WERI-Rb-1 (cell line): ENCODE data around the gene STARD3.

ENCODE experiments used
- DNase-seq: peaks from one replicate; pipeline ENCODE4 v3.0.0-alpha.2; 2020
- H3K27ac ChIP-seq: fragments of 250-450 bp; sonication (Bioruptor Pico); 2 replicates; pipeline ENCODE4 v1.5.1; 2020; ENCODE audit warnings: mild to moderate bottlenecking, moderate library complexity
- H3K27me3 ChIP-seq: fragments of 250-450 bp; sonication (Bioruptor Pico); 2 replicates; pipeline ENCODE4 v1.5.1; 2021; ENCODE audit warnings: mild to moderate bottlenecking, low read depth, moderate library complexity; ENCODE audit not compliant: insufficient read depth, severe bottlenecking
- H3K36me3 ChIP-seq: fragments of 250-450 bp; sonication (Bioruptor Pico); 2 replicates; pipeline ENCODE4 v1.5.1; 2020; ENCODE audit warnings: mild to moderate bottlenecking, moderate library complexity
- H3K4me3 ChIP-seq: 2 replicates; pipeline ENCODE4 v1.5.1; 2011; ENCODE audit warnings: low read depth, mild to moderate bottlenecking, control low read depth, low read length
- H3K9me3 ChIP-seq: fragments of 250-450 bp; sonication (Bioruptor Pico); 2 replicates; pipeline ENCODE4 v1.5.1; 2021; ENCODE audit warnings: mild to moderate bottlenecking, moderate library complexity; ENCODE audit not compliant: severe bottlenecking
- TF ChIP-seq, protein P1 (sequence below): IDR thresholded peaks from 2 replicates; pipeline ENCODE4 v1.5.1; 2011; ENCODE audit warnings: low read depth, mild to moderate bottlenecking, control low read depth, inconsistent platforms, low read length

Gene STARD3

GRCh38 chr17:39672522-39673334 is 35.8 kb downstream of the STARD3 start:
- Histone ChIP-seq H3K4me3 (no peak overlapping the region), H3K9me3 (no peaks in the 10 kb centered on the region), H3K36me3 (peaks cover 4% of the 10 kb centered on the region; the same call in 1 of the 2 replicates), H3K27me3 (no peaks in the 10 kb centered on the region), H3K27ac (peak overlapping the region; percentile 41)
- TF ChIP-seq, protein P1, sequence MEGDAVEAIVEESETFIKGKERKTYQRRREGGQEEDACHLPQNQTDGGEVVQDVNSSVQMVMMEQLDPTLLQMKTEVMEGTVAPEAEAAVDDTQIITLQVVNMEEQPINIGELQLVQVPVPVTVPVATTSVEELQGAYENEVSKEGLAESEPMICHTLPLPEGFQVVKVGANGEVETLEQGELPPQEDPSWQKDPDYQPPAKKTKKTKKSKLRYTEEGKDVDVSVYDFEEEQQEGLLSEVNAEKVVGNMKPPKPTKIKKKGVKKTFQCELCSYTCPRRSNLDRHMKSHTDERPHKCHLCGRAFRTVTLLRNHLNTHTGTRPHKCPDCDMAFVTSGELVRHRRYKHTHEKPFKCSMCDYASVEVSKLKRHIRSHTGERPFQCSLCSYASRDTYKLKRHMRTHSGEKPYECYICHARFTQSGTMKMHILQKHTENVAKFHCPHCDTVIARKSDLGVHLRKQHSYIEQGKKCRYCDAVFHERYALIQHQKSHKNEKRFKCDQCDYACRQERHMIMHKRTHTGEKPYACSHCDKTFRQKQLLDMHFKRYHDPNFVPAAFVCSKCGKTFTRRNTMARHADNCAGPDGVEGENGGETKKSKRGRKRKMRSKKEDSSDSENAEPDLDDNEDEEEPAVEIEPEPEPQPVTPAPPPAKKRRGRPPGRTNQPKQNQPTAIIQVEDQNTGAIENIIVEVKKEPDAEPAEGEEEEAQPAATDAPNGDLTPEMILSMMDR = 0 out of 2 replicates have a peak, but pooled peaks have one; percentile 15
- DNase-seq = no peak

DNA sequence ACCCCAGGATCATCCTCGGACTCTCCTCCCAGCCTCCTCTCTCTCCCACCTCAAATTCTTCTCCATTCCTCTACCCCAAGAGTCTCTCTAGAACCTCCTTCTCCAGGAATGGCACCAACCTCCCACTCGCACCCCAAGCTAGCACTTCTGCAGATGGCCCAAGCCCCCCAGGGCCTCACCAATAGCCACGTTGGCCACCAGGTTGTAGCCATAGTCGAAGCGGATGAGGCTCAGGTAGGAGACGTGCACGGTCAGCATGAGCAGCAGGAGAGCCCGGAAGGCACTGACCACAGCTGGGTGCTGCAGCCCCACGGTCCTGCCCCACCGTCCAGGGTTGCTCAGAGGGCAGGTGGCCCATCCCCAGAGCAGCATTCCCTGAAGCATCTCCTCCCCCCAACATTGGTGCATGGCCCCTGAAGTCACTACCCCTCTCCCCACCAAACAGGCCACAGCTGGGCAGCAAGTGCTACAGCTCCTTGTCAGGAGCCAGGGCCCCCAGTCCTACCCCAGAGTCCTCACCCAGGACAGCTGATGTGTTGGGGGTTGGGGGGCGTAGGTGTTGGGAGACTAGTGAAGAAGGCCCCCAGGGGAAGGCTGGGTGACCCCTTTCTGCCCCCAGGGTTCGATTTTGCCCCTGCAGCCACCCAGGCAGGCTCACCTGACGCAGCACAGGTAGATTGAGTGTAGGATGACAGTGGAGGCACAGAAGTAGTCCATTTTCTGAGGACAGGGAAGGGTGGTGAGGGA is 36.6 kb downstream of the STARD3 start:
- TF ChIP-seq, protein P1 = no peak
- no peak overlapping the region for H3K27ac ChIP-seq
- DNase-seq = no peak

DNA sequence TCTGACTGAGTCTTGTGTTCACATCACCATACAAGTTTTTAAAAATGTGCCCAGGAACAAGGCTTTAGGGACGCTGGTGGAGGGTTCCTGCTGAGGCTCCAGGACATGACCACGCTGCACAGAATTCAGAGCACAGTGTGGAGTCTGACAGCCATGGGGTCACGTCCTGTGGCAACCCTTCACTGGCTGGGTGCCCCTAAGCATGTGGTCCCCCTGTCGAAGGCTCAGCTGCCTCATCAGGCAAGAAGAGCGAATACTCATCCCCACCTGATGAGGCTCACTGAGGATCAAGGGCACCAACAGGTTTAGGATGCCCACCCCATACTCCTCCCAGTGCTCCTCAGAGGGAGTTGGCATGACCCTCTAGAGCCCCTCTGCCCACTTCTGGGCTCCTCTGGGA is 37.2 kb downstream of the STARD3 start:
- Histone ChIP-seq H3K27ac (peak overlapping the region; percentile 44), H3K36me3 (peaks cover 7% of the 10 kb centered on the region; the same call in 1 of the 2 replicates), H3K4me3 (no peak overlapping the region), H3K9me3 (no peaks in the 10 kb centered on the region), H3K27me3 (no peaks in the 10 kb centered on the region)
- no peak for DNase-seq
- TF ChIP-seq, protein P1 = no peak

More for the DNA sequence above, 36.6 kb downstream of the STARD3 start:
- no peaks in the 10 kb centered on the region for H3K27me3 ChIP-seq
- H3K4me3 ChIP-seq = no peak overlapping the region
- peaks cover 7% of the 10 kb centered on the region; the same call in 1 of the 2 replicates for H3K36me3 ChIP-seq
- H3K9me3 ChIP-seq = no peaks in the 10 kb centered on the region

- peaks cover 7% of the 10 kb centered on the region; the same call in 1 of the 2 replicates for H3K36me3 ChIP-seq
- peak; percentile 85 for DNase-seq
- H3K4me3 ChIP-seq = no peak overlapping the region
- H3K27ac ChIP-seq = peak overlapping the region; percentile 44
- TF ChIP-seq, protein P1 = no peak
- H3K9me3 ChIP-seq = no peaks in the 10 kb centered on the region
- H3K27me3 ChIP-seq = no peaks in the 10 kb centered on the region
These were observed 37.9 kb downstream of the STARD3 start for GRCh38 chr17:39674702-39675389.

DNA sequence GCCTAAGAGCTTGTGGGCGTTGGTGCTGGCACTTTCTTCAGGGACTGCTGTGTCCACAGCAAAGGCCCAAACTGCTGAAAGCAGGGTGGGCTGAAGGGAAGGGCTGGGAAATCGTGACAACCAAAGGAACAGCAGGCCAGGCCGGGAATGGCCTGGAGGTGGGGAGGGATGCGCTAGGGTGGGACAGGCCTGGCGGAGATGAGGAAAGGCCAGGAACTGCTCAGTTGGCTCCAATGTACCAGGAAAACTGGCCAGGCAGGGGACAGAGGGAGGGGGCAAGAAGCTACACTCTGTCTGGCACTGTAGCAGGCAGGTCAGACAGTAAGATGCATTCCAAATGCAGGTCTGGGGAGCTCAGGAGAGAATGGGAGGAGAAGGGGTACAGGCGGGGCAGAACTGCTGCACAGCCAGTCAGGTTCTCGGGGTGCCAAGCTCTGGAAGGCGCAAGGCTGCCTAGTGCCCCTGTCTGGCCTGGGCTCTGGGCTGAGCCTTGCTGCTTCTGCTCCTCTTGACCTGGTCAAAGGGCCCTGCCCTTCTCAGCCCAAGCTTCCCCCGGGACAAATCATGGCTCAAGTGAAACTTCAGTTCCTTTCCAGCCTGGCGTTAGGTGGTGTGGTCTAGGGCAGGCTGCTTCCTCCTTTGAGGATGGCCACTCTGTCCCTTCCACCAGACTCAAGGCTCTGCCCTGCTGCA is 38.6 kb downstream of the STARD3 start:
- H3K36me3 ChIP-seq = peaks cover 7% of the 10 kb centered on the region; the same call in 1 of the 2 replicates
- DNase-seq = no peak
- no peak overlapping the region for H3K4me3 ChIP-seq
- peak overlapping the region; percentile 44 for H3K27ac ChIP-seq
- no peaks in the 10 kb centered on the region for H3K27me3 ChIP-seq
- no peaks in the 10 kb centered on the region for H3K9me3 ChIP-seq
- TF ChIP-seq, protein P1 = no peak
